Astrocyte (in vitro differentiated cells and primary cell): ENCODE measurements around the gene MEMO1. TPM values are rescaled to one million over a fixed set of nuclear protein-coding genes. Genes with fewer than 3 reads are reported as not detected.

ENCODE experiments used
- DNase-seq: peaks from one replicate; pipeline ENCODE4 v3.0.0-alpha.2; 2010; ENCODE audit warnings: low read depth
- FAIRE-seq: peaks from 2 replicates; lab custom pipeline; 2011; peaks lifted over from hg19 to GRCh38; lab: Jason Lieb, UNC
- H2AFZ ChIP-seq: 2 replicates; pipeline ENCODE4 v1.6.0; 2012; ENCODE audit warnings: low read depth, low read length, inconsistent platforms
- H3K27ac ChIP-seq: 2 replicates; pipeline ENCODE4 v1.5.1; 2011; ENCODE audit warnings: low read depth, low read length, inconsistent platforms
- H3K27me3 ChIP-seq: 2 replicates; pipeline ENCODE4 v1.6.0; 2011; ENCODE audit warnings: low read length, inconsistent platforms; ENCODE audit not compliant: insufficient read depth
- H3K36me3 ChIP-seq: 2 replicates; pipeline ENCODE4 v1.5.1; 2011; ENCODE audit warnings: low read length, inconsistent platforms; ENCODE audit not compliant: insufficient read depth
- H3K4me1 ChIP-seq: 2 replicates; pipeline ENCODE4 v1.5.1; 2011; ENCODE audit warnings: low read length, inconsistent platforms; ENCODE audit not compliant: insufficient read depth
- H3K4me2 ChIP-seq: 2 replicates; pipeline ENCODE4 v1.6.0; 2012; ENCODE audit warnings: low read length, inconsistent platforms
- H3K4me3 ChIP-seq: 2 replicates; pipeline ENCODE4 v1.5.1; 2011; ENCODE audit warnings: low read depth, mild to moderate bottlenecking, low read length, inconsistent platforms; ENCODE audit not compliant: insufficient read depth
- H3K79me2 ChIP-seq: 2 replicates; pipeline ENCODE4 v1.6.0; 2012; ENCODE audit warnings: mild to moderate bottlenecking, low read length, inconsistent platforms; ENCODE audit not compliant: insufficient read depth
- H3K9ac ChIP-seq: 2 replicates; pipeline ENCODE4 v1.6.0; 2012; ENCODE audit warnings: mild to moderate bottlenecking, low read length, inconsistent platforms
- H3K9me3 ChIP-seq: 2 replicates; pipeline ENCODE4 v1.5.1; 2012; ENCODE audit warnings: low read depth, mild to moderate bottlenecking, low read length, inconsistent platforms; ENCODE audit not compliant: insufficient read depth
- H4K20me1 ChIP-seq: 2 replicates; pipeline ENCODE4 v1.6.0; 2012; ENCODE audit warnings: low read length, inconsistent platforms; ENCODE audit not compliant: insufficient read depth
- H3K27ac Mint-ChIP-seq: one replicate; pipeline ENCODE4 v1.8.0; 2021; ENCODE audit warnings: mild to moderate bottlenecking, mixed read lengths; ENCODE audit not compliant: unreplicated experiment
- H3K27me3 Mint-ChIP-seq: one replicate; pipeline ENCODE4 v1.8.0; 2021; ENCODE audit warnings: low read depth, mixed read lengths; ENCODE audit not compliant: unreplicated experiment
- H3K36me3 Mint-ChIP-seq: one replicate; pipeline ENCODE4 v1.8.0; 2021; ENCODE audit warnings: low read depth, mixed read lengths; ENCODE audit not compliant: unreplicated experiment
- H3K4me1 Mint-ChIP-seq: one replicate; pipeline ENCODE4 v1.8.0; 2021; ENCODE audit warnings: low read depth, mixed read lengths; ENCODE audit not compliant: unreplicated experiment
- H3K4me3 Mint-ChIP-seq: one replicate; pipeline ENCODE4 v1.8.0; 2021; ENCODE audit warnings: mild to moderate bottlenecking, moderate library complexity, mixed read lengths; ENCODE audit not compliant: unreplicated experiment
- H3K9me3 Mint-ChIP-seq: one replicate; pipeline ENCODE4 v1.8.0; 2021; ENCODE audit warnings: mild to moderate bottlenecking, mixed read lengths; ENCODE audit not compliant: unreplicated experiment
- CTCF ChIP-seq: IDR thresholded peaks from 2 replicates; pipeline ENCODE4 v1.5.1; 2011; ENCODE audit warnings: low read depth, mild to moderate bottlenecking, inconsistent platforms, low read length, moderate library complexity; ENCODE audit not compliant: insufficient read depth
- EZH2 ChIP-seq: IDR thresholded peaks from 2 replicates; pipeline ENCODE4 v1.6.1; 2012; ENCODE audit warnings: mild to moderate bottlenecking, low read length, inconsistent platforms; ENCODE audit not compliant: insufficient read depth
- total RNA-seq: library from RNA; stranded (reverse); gene quantifications from 2 replicates; pipeline ENCODE4 v1.2.1, GENCODE V29; 2021

Gene MEMO1
- total RNA-seq, 1 donor from 2014 or later: 65.2 TPM

- H3K4me3 ChIP-seq: no peak overlapping the region
- H2AFZ ChIP-seq: no peak overlapping the region
- peaks cover 29% of the 10 kb centered on the region for H3K4me1 Mint-ChIP-seq
- no peaks in the 10 kb centered on the region for H3K9me3 Mint-ChIP-seq
- H3K79me2 ChIP-seq: peaks cover 85% of the 10 kb centered on the region
- H3K4me1 ChIP-seq: no peaks in the 10 kb centered on the region
- DNase-seq (peak; percentile 35), FAIRE-seq (peak; percentile 60)
- H3K9ac ChIP-seq: no peak overlapping the region
- TF ChIP-seq EZH2 (no peak), CTCF (no peak)
- H3K27ac ChIP-seq: no peak overlapping the region
- H3K36me3 ChIP-seq: peaks cover 5% of the 10 kb centered on the region
- no peak overlapping the region for H3K4me3 Mint-ChIP-seq
- H3K27ac Mint-ChIP-seq: no peak overlapping the region
- no peaks in the 10 kb centered on the region for H3K9me3 ChIP-seq
- H3K27me3 Mint-ChIP-seq: no peaks in the 10 kb centered on the region
- H3K4me2 ChIP-seq: no peak overlapping the region
- peaks cover 62% of the 10 kb centered on the region for H4K20me1 ChIP-seq
- no peaks in the 10 kb centered on the region for H3K27me3 ChIP-seq
- H3K36me3 Mint-ChIP-seq: no peaks in the 10 kb centered on the region
Measured at GRCh38 chr2:31945572-31945935, 65.3 kb downstream of the MEMO1 start.

GRCh38 chr2:31944828-31945571 is 65.8 kb downstream of the MEMO1 start:
- TF ChIP-seq EZH2 (no peak), CTCF (no peak)
- no peak overlapping the region for H3K4me2 ChIP-seq
- Mint-ChIP-seq H3K36me3 (no peaks in the 10 kb centered on the region), H3K27me3 (no peaks in the 10 kb centered on the region), H3K9me3 (no peaks in the 10 kb centered on the region), H3K4me1 (peaks cover 29% of the 10 kb centered on the region), H3K4me3 (no peak overlapping the region), H3K27ac (no peak overlapping the region)
- H3K27ac ChIP-seq: no peak overlapping the region
- no peaks in the 10 kb centered on the region for H3K27me3 ChIP-seq
- peaks cover 85% of the 10 kb centered on the region for H3K79me2 ChIP-seq
- no peaks in the 10 kb centered on the region for H3K9me3 ChIP-seq
- FAIRE-seq (no peak), DNase-seq (no peak)
- no peaks in the 10 kb centered on the region for H3K4me1 ChIP-seq
- H3K36me3 ChIP-seq: peaks cover 5% of the 10 kb centered on the region
- H4K20me1 ChIP-seq: peaks cover 57% of the 10 kb centered on the region
- no peak overlapping the region for H3K4me3 ChIP-seq
- H3K9ac ChIP-seq: no peak overlapping the region
- H2AFZ ChIP-seq: no peak overlapping the region

- Histone ChIP-seq H3K79me2 (peaks cover 79% of the 10 kb centered on the region), H3K27ac (no peak overlapping the region), H3K4me2 (no peak overlapping the region), H3K9me3 (no peaks in the 10 kb centered on the region), H2AFZ (no peak overlapping the region), H3K9ac (no peak overlapping the region), H3K27me3 (no peaks in the 10 kb centered on the region), H3K36me3 (peaks cover 5% of the 10 kb centered on the region), H4K20me1 (peaks cover 46% of the 10 kb centered on the region), H3K4me1 (no peaks in the 10 kb centered on the region), H3K4me3 (no peak overlapping the region)
- DNase-seq (no peak), FAIRE-seq (no peak)
- Mint-ChIP-seq H3K27ac (no peak overlapping the region), H3K4me3 (no peak overlapping the region), H3K36me3 (no peaks in the 10 kb centered on the region), H3K4me1 (peaks cover 29% of the 10 kb centered on the region), H3K9me3 (no peaks in the 10 kb centered on the region), H3K27me3 (no peaks in the 10 kb centered on the region)
- TF ChIP-seq CTCF: no peak
- TF ChIP-seq EZH2: no peak
Measured at GRCh38 chr2:31943636-31944225, 67.1 kb downstream of the MEMO1 start.
